ENCODE measurements around the gene LBHD2. TPM values are rescaled to one million over a fixed set of nuclear protein-coding genes. Genes with fewer than 3 reads are reported as not detected.

Gene LBHD2
- total and polyA plus RNA-seq, 2 of the 13 experiments (the other 11 are each of a cell fraction or from before 2014, with no cell fraction given): 0.67 to 1.00 TPM

DNA sequence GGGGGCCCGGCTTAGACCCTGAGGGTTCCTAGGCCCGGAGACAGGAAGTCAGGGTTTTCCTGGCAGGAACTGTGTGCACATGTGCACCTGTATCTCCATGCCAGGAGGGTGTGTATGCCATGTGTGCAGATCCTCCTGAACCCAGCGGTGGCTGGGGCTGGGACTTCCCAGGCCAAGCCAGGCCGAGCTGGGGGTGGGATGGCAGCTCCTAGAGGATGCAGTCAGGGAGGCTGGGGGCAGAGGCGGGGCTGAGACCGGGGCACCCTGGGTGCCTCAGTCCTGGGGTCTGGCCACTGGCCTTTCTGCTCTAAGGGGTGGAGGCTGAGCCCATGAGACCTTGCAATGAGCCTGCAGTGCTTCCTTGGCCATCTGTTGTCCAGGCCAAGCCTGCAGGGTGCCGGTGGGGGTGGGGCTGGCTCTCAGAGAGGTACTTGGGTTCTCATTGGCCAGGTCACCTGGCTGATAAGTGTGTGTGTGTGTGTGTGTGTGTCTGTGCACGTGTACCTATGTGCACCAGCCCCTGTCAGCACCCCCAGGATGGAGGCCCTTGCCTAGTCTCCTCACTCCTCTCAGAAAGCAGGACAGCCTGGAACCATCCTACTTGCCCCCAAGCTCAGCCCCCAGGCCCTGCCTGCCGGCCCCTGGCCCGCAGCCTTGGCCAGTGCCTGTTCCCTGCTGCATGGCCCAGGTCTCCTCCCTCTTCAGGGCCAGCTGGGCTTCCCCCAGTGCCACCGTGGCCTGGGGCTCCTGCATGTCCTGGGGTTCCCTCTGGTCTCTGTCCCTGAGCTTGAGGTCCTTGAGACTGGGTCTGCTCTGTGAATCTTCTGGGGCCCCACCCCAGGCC lies 28.6 kb downstream of the LBHD2 start (continued):
- TF ChIP-seq, protein P1, sequence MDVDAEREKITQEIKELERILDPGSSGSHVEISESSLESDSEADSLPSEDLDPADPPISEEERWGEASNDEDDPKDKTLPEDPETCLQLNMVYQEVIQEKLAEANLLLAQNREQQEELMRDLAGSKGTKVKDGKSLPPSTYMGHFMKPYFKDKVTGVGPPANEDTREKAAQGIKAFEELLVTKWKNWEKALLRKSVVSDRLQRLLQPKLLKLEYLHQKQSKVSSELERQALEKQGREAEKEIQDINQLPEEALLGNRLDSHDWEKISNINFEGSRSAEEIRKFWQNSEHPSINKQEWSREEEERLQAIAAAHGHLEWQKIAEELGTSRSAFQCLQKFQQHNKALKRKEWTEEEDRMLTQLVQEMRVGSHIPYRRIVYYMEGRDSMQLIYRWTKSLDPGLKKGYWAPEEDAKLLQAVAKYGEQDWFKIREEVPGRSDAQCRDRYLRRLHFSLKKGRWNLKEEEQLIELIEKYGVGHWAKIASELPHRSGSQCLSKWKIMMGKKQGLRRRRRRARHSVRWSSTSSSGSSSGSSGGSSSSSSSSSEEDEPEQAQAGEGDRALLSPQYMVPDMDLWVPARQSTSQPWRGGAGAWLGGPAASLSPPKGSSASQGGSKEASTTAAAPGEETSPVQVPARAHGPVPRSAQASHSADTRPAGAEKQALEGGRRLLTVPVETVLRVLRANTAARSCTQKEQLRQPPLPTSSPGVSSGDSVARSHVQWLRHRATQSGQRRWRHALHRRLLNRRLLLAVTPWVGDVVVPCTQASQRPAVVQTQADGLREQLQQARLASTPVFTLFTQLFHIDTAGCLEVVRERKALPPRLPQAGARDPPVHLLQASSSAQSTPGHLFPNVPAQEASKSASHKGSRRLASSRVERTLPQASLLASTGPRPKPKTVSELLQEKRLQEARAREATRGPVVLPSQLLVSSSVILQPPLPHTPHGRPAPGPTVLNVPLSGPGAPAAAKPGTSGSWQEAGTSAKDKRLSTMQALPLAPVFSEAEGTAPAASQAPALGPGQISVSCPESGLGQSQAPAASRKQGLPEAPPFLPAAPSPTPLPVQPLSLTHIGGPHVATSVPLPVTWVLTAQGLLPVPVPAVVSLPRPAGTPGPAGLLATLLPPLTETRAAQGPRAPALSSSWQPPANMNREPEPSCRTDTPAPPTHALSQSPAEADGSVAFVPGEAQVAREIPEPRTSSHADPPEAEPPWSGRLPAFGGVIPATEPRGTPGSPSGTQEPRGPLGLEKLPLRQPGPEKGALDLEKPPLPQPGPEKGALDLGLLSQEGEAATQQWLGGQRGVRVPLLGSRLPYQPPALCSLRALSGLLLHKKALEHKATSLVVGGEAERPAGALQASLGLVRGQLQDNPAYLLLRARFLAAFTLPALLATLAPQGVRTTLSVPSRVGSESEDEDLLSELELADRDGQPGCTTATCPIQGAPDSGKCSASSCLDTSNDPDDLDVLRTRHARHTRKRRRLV (CRISPR knock-in tag; IDR thresholded peaks at IDR 0.05): peak; percentile 46; the same call in 1 of the 2 replicates
- TF ChIP-seq ZNF674 (CRISPR knock-in tag; IDR thresholded peaks at IDR 0.05; ENCODE audit: low read depth): no peak
- no peak for TF ChIP-seq SMARCE1 (IDR thresholded peaks at IDR 0.05; ENCODE audit: borderline replicate concordance)
- no peak for TF ChIP-seq NFE2L1 (CRISPR knock-in tag; IDR thresholded peaks at IDR 0.05; ENCODE audit: borderline replicate concordance)
- TF ChIP-seq, protein P2, sequence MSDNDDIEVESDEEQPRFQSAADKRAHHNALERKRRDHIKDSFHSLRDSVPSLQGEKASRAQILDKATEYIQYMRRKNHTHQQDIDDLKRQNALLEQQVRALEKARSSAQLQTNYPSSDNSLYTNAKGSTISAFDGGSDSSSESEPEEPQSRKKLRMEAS (IDR thresholded peaks at IDR 0.05): peak; percentile 68; the same call in 1 of the 2 replicates
- no peak for TF ChIP-seq SOX6 (IDR thresholded peaks at IDR 0.05)
- TF ChIP-seq SOX6 (CRISPR knock-in tag; IDR thresholded peaks at IDR 0.05): 0 out of 2 replicates have a peak, but pooled peaks have one; percentile 12
- no peak for TF ChIP-seq NRL (CRISPR knock-in tag; IDR thresholded peaks at IDR 0.05; ENCODE audit: borderline replicate concordance)
- TF ChIP-seq KLF12 (CRISPR knock-in tag; IDR thresholded peaks at IDR 0.05; ENCODE audit: borderline replicate concordance): no peak
- TF ChIP-seq, protein P3, sequence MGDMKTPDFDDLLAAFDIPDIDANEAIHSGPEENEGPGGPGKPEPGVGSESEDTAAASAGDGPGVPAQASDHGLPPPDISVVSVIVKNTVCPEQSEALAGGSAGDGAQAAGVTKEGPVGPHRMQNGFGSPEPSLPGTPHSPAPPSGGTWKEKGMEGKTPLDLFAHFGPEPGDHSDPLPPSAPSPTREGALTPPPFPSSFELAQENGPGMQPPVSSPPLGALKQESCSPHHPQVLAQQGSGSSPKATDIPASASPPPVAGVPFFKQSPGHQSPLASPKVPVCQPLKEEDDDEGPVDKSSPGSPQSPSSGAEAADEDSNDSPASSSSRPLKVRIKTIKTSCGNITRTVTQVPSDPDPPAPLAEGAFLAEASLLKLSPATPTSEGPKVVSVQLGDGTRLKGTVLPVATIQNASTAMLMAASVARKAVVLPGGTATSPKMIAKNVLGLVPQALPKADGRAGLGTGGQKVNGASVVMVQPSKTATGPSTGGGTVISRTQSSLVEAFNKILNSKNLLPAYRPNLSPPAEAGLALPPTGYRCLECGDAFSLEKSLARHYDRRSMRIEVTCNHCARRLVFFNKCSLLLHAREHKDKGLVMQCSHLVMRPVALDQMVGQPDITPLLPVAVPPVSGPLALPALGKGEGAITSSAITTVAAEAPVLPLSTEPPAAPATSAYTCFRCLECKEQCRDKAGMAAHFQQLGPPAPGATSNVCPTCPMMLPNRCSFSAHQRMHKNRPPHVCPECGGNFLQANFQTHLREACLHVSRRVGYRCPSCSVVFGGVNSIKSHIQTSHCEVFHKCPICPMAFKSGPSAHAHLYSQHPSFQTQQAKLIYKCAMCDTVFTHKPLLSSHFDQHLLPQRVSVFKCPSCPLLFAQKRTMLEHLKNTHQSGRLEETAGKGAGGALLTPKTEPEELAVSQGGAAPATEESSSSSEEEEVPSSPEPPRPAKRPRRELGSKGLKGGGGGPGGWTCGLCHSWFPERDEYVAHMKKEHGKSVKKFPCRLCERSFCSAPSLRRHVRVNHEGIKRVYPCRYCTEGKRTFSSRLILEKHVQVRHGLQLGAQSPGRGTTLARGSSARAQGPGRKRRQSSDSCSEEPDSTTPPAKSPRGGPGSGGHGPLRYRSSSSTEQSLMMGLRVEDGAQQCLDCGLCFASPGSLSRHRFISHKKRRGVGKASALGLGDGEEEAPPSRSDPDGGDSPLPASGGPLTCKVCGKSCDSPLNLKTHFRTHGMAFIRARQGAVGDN (CRISPR knock-in tag; IDR thresholded peaks at IDR 0.05): peak; percentile 50
- TF ChIP-seq CAMTA2 (CRISPR knock-in tag; IDR thresholded peaks at IDR 0.05; ENCODE audit: borderline replicate concordance): 0 out of 2 replicates have a peak, but pooled peaks have one; percentile 26
- no peak for TF ChIP-seq RFX5 (IDR thresholded peaks at IDR 0.05; ENCODE audit: low read depth, low read length)
- no peak for TF ChIP-seq NFKBIZ (CRISPR knock-in tag; IDR thresholded peaks at IDR 0.05)
- 0 out of 2 replicates have a peak, but pooled peaks have one; percentile 17 for TF ChIP-seq NFKB2 (CRISPR knock-in tag; IDR thresholded peaks at IDR 0.05; ENCODE audit: borderline replicate concordance)
- no peak for TF ChIP-seq KLF13 (CRISPR knock-in tag; IDR thresholded peaks at IDR 0.05)
- TF ChIP-seq, protein P4, sequence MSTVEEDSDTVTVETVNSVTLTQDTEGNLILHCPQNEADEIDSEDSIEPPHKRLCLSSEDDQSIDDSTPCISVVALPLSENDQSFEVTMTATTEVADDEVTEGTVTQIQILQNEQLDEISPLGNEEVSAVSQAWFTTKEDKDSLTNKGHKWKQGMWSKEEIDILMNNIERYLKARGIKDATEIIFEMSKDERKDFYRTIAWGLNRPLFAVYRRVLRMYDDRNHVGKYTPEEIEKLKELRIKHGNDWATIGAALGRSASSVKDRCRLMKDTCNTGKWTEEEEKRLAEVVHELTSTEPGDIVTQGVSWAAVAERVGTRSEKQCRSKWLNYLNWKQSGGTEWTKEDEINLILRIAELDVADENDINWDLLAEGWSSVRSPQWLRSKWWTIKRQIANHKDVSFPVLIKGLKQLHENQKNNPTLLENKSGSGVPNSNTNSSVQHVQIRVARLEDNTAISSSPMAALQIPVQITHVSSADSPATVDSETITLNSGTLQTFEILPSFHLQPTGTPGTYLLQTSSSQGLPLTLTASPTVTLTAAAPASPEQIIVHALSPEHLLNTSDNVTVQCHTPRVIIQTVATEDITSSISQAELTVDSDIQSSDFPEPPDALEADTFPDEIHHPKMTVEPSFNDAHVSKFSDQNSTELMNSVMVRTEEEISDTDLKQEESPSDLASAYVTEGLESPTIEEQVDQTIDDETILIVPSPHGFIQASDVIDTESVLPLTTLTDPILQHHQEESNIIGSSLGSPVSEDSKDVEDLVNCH (CRISPR knock-in tag; IDR thresholded peaks at IDR 0.05): no peak
- TF ChIP-seq ATAD3A (CRISPR knock-in tag; IDR thresholded peaks at IDR 0.05): no peak
